ENCODE results near the gene GNPTAB. TPM values are rescaled to one million over a fixed set of nuclear protein-coding genes. Genes with fewer than 3 reads are reported as not detected.

GNPTAB gene
- total RNA-seq, 1 donor from 2014 or later, result 43.7 TPM

GRCh38 chr12:101847325-101847724, 16.6 kb upstream of the GNPTAB start:
- FAIRE-seq, result no peak
- H3K27me3 ChIP-seq (ENCODE audit: insufficient read depth, low read length), result no peaks in the 10 kb centered on the region
- H3K4me3 ChIP-seq (ENCODE audit: insufficient read depth, low read depth, low read length), result no peak overlapping the region
- H3K79me2 ChIP-seq (ENCODE audit: insufficient read depth, low read length), result no peaks in the 10 kb centered on the region
- no peaks in the 10 kb centered on the region for H4K20me1 ChIP-seq (ENCODE audit: insufficient read depth, low read length)
- Mint-ChIP-seq H3K4me3 (ENCODE audit: unreplicated experiment) (no peak overlapping the region), H3K27me3 (ENCODE audit: low read depth, unreplicated experiment) (no peaks in the 10 kb centered on the region), H3K27ac (ENCODE audit: unreplicated experiment) (no peak overlapping the region), H3K9me3 (ENCODE audit: unreplicated experiment) (no peaks in the 10 kb centered on the region), H3K36me3 (ENCODE audit: low read depth, unreplicated experiment) (no peaks in the 10 kb centered on the region), H3K4me1 (ENCODE audit: low read depth, unreplicated experiment) (no peaks in the 10 kb centered on the region)
- no peak overlapping the region for H2AFZ ChIP-seq (ENCODE audit: low read depth, low read length)
- H3K27ac ChIP-seq (ENCODE audit: low read depth, low read length), result no peak overlapping the region
- TF ChIP-seq EZH2 (IDR thresholded peaks at IDR 0.05; ENCODE audit: insufficient read depth, low read length), result no peak
- no peak for TF ChIP-seq CTCF (IDR thresholded peaks at IDR 0.05; ENCODE audit: insufficient read depth, low read depth, low read length)
- H3K4me2 ChIP-seq (ENCODE audit: low read length), result no peak overlapping the region
- DNase-seq (ENCODE audit: low read depth), result no peak
- H3K4me1 ChIP-seq (ENCODE audit: insufficient read depth, low read length), result no peaks in the 10 kb centered on the region
- no peaks in the 10 kb centered on the region for H3K9me3 ChIP-seq (ENCODE audit: insufficient read depth, low read depth, low read length)
- H3K9ac ChIP-seq (ENCODE audit: low read length), result no peak overlapping the region
- no peaks in the 10 kb centered on the region for H3K36me3 ChIP-seq (ENCODE audit: insufficient read depth, low read length)

GRCh38 chr12:101845137-101845711, 14.5 kb upstream of the GNPTAB start:
- no peak overlapping the region for H3K27ac ChIP-seq (ENCODE audit: low read depth, low read length)
- Mint-ChIP-seq H3K27me3 (ENCODE audit: low read depth, unreplicated experiment) (no peaks in the 10 kb centered on the region), H3K4me1 (ENCODE audit: low read depth, unreplicated experiment) (no peaks in the 10 kb centered on the region), H3K9me3 (ENCODE audit: unreplicated experiment) (no peaks in the 10 kb centered on the region), H3K27ac (ENCODE audit: unreplicated experiment) (no peak overlapping the region), H3K36me3 (ENCODE audit: low read depth, unreplicated experiment) (no peaks in the 10 kb centered on the region), H3K4me3 (ENCODE audit: unreplicated experiment) (no peak overlapping the region)
- no peaks in the 10 kb centered on the region for H4K20me1 ChIP-seq (ENCODE audit: insufficient read depth, low read length)
- H3K4me1 ChIP-seq (ENCODE audit: insufficient read depth, low read length), result no peaks in the 10 kb centered on the region
- no peaks in the 10 kb centered on the region for H3K27me3 ChIP-seq (ENCODE audit: insufficient read depth, low read length)
- H2AFZ ChIP-seq (ENCODE audit: low read depth, low read length), result no peak overlapping the region
- FAIRE-seq (no peak), DNase-seq (ENCODE audit: low read depth) (no peak)
- H3K9me3 ChIP-seq (ENCODE audit: insufficient read depth, low read depth, low read length), result no peaks in the 10 kb centered on the region
- H3K4me2 ChIP-seq (ENCODE audit: low read length), result no peak overlapping the region
- TF ChIP-seq EZH2 (IDR thresholded peaks at IDR 0.05; ENCODE audit: insufficient read depth, low read length), result no peak
- TF ChIP-seq CTCF (IDR thresholded peaks at IDR 0.05; ENCODE audit: insufficient read depth, low read depth, low read length), result no peak
- H3K36me3 ChIP-seq (ENCODE audit: insufficient read depth, low read length), result no peaks in the 10 kb centered on the region
- H3K9ac ChIP-seq (ENCODE audit: low read length), result no peak overlapping the region
- no peak overlapping the region for H3K4me3 ChIP-seq (ENCODE audit: insufficient read depth, low read depth, low read length)
- no peaks in the 10 kb centered on the region for H3K79me2 ChIP-seq (ENCODE audit: insufficient read depth, low read length)

- H3K4me2 ChIP-seq (ENCODE audit: low read length), result no peak overlapping the region
- Mint-ChIP-seq H3K9me3 (ENCODE audit: unreplicated experiment) (no peaks in the 10 kb centered on the region), H3K36me3 (ENCODE audit: low read depth, unreplicated experiment) (no peaks in the 10 kb centered on the region), H3K4me1 (ENCODE audit: low read depth, unreplicated experiment) (no peaks in the 10 kb centered on the region), H3K4me3 (ENCODE audit: unreplicated experiment) (no peak overlapping the region), H3K27me3 (ENCODE audit: low read depth, unreplicated experiment) (no peaks in the 10 kb centered on the region), H3K27ac (ENCODE audit: unreplicated experiment) (no peak overlapping the region)
- no peak overlapping the region for H3K4me3 ChIP-seq (ENCODE audit: insufficient read depth, low read depth, low read length)
- TF ChIP-seq EZH2 (IDR thresholded peaks at IDR 0.05; ENCODE audit: insufficient read depth, low read length) (no peak), CTCF (IDR thresholded peaks at IDR 0.05; ENCODE audit: insufficient read depth, low read depth, low read length) (no peak)
- H2AFZ ChIP-seq (ENCODE audit: low read depth, low read length), result no peak overlapping the region
- no peak overlapping the region for H3K27ac ChIP-seq (ENCODE audit: low read depth, low read length)
- no peak overlapping the region for H3K9ac ChIP-seq (ENCODE audit: low read length)
- no peaks in the 10 kb centered on the region for H3K9me3 ChIP-seq (ENCODE audit: insufficient read depth, low read depth, low read length)
- no peaks in the 10 kb centered on the region for H3K27me3 ChIP-seq (ENCODE audit: insufficient read depth, low read length)
- no peak for FAIRE-seq
- no peak for DNase-seq (ENCODE audit: low read depth)
- no peaks in the 10 kb centered on the region for H3K79me2 ChIP-seq (ENCODE audit: insufficient read depth, low read length)
- H4K20me1 ChIP-seq (ENCODE audit: insufficient read depth, low read length), result no peaks in the 10 kb centered on the region
- no peaks in the 10 kb centered on the region for H3K4me1 ChIP-seq (ENCODE audit: insufficient read depth, low read length)
- H3K36me3 ChIP-seq (ENCODE audit: insufficient read depth, low read length), result no peaks in the 10 kb centered on the region
These were observed 10.3 kb upstream of the GNPTAB start for GRCh38 chr12:101841069-101841468.

All from astrocyte (in vitro differentiated cells and primary cell).